NCI-H2171 treated with DMSO at 0.1 percent for 48 hours (cell line): Measurements from ENCODE around the gene PEX16.
A peak's percentile ranks its signal among the peaks of the same experiment; 100 is the strongest.

Experiments
- DNase-seq: peaks from one replicate; lab custom pipeline; 2025; lab: John Stamatoyannopoulos, UW

PEX16 gene

GRCh38 chr11:45897556-45897955, 20.1 kb downstream of the PEX16 start:
- DNase-seq, result no peak

- peak; percentile 84 for DNase-seq
Measured at GRCh38 chr11:45896422-45896984, 21.2 kb downstream of the PEX16 start.

GRCh38 chr11:45895553-45896259, 22.0 kb downstream of the PEX16 start:
- DNase-seq, result no peak

- no peak for DNase-seq
Measured at GRCh38 chr11:45894555-45895247, 23.0 kb downstream of the PEX16 start.

GRCh38 chr11:45892856-45893255, 24.8 kb downstream of the PEX16 start:
- no peak for DNase-seq

- no peak for DNase-seq
Measured at GRCh38 chr11:45890886-45891550, 26.7 kb downstream of the PEX16 start.

- no peak for DNase-seq
Measured at GRCh38 chr11:45889966-45890365, 27.7 kb downstream of the PEX16 start.

GRCh38 chr11:45889555-45889954, 28.1 kb downstream of the PEX16 start:
- no peak for DNase-seq

- DNase-seq, result no peak
Measured at GRCh38 chr11:45887587-45887986, 30.1 kb downstream of the PEX16 start.

- peak; percentile 16 for DNase-seq
Measured at GRCh38 chr11:45886816-45887520, 30.7 kb downstream of the PEX16 start.

- peak; percentile 38 for DNase-seq
Measured at GRCh38 chr11:45885921-45886721, 31.6 kb downstream of the PEX16 start.

GRCh38 chr11:45885274-45885920, 32.3 kb downstream of the PEX16 start, which contains the start of gene MAPK8IP1:
Gene MAPK8IP1, plus strand, starts transcription at chr11:45885651. Its CDS starts 170 bp downstream, at chr11:45885821.
- DNase-seq, result peak; percentile 73

- DNase-seq, result no peak
Measured at GRCh38 chr11:45884596-45885185, 33.0 kb downstream of the PEX16 start.

- DNase-seq, result no peak
Measured at GRCh38 chr11:45881708-45882368, 35.8 kb downstream of the PEX16 start.

- peak; percentile 77 for DNase-seq
Measured at GRCh38 chr11:45880772-45881570, 36.7 kb downstream of the PEX16 start.

GRCh38 chr11:45879803-45880686, 37.6 kb downstream of the PEX16 start:
- peak; percentile 72 for DNase-seq

GRCh38 chr11:45877845-45878244, 39.8 kb downstream of the PEX16 start:
- no peak for DNase-seq

- DNase-seq, result no peak
Measured at GRCh38 chr11:45877221-45877620, 40.5 kb downstream of the PEX16 start.
